ENCODE data around the gene PCOLCE2.

The PCOLCE2 gene

GRCh38 chr3:142808103-142808917, 80.6 kb downstream of the PCOLCE2 start:
- no peak for DNase-seq (ENCODE audit: low spot score)

GRCh38 chr3:142802891-142803290, 86.0 kb downstream of the PCOLCE2 start:
- DNase-seq (ENCODE audit: low spot score) = no peak

- DNase-seq (ENCODE audit: low spot score) = no peak
These were observed 87.1 kb downstream of the PCOLCE2 start for GRCh38 chr3:142801746-142802145.

- no peak for DNase-seq (ENCODE audit: low spot score)
These were observed 92.1 kb downstream of the PCOLCE2 start for GRCh38 chr3:142796823-142797222.

GRCh38 chr3:142795332-142795731, 93.6 kb downstream of the PCOLCE2 start:
- no peak for DNase-seq (ENCODE audit: low spot score)

- no peak for DNase-seq (ENCODE audit: low spot score)
These were observed 94.4 kb downstream of the PCOLCE2 start for GRCh38 chr3:142794508-142794907.

GRCh38 chr3:142787719-142788118, 101.2 kb downstream of the PCOLCE2 start:
- no peak for DNase-seq (ENCODE audit: low spot score)

- no peak for DNase-seq (ENCODE audit: low spot score)
These were observed 102.9 kb downstream of the PCOLCE2 start for GRCh38 chr3:142785996-142786395.

- DNase-seq (ENCODE audit: low spot score) = no peak
These were observed 104.7 kb downstream of the PCOLCE2 start for GRCh38 chr3:142784228-142784627.

- no peak for DNase-seq (ENCODE audit: low spot score)
These were observed 106.3 kb downstream of the PCOLCE2 start for GRCh38 chr3:142782616-142783015.

- no peak for DNase-seq (ENCODE audit: low spot score)
These were observed 109.3 kb downstream of the PCOLCE2 start for GRCh38 chr3:142779591-142779990.

GRCh38 chr3:142778541-142778940, 110.3 kb downstream of the PCOLCE2 start:
- DNase-seq (ENCODE audit: low spot score) = no peak

- no peak for DNase-seq (ENCODE audit: low spot score)
These were observed 111.0 kb downstream of the PCOLCE2 start for GRCh38 chr3:142777927-142778326.

- DNase-seq (ENCODE audit: low spot score) = no peak
These were observed 120.5 kb downstream of the PCOLCE2 start for GRCh38 chr3:142768338-142768737.

All from hematopoietic multipotent progenitor cell treated with erythropoietin and hydrocortisone succinate and interleukin-3 and kit ligand, for 17 days (in vitro differentiated cells).